Left lobe of liver (tissue), 2 donors: Measurements from ENCODE around the gene MBD3. TPM values are rescaled to one million over a fixed set of nuclear protein-coding genes. Genes with fewer than 3 reads are reported as not detected.
A peak's percentile ranks its signal among the peaks of the same experiment; 100 is the strongest.

Source experiments
- ATAC-seq: fragments of 200-7000 bp; cut with Tn5 transposase; one replicate; pipeline ENCODE4 v1.9.1; 2020; ENCODE audit warnings: mild to moderate bottlenecking, moderate library complexity
- DNase-seq: peaks from one replicate; pipeline ENCODE4 v3.0.0-alpha.2; 2020; ENCODE audit warnings: low spot score
- total RNA-seq: library from RNA; stranded (reverse); gene quantifications from one replicate; pipeline ENCODE4 v1.2.1, GENCODE V29; 2021
- donor health status: DM: no; HTN: no; CAD: no; lungs with moderate emphysema.
- donor health status: DM: no; HTN: yes; CAD: no.

MBD3 gene
- total RNA-seq, 1 donor from 2014 or later = 40.3 TPM

DNA sequence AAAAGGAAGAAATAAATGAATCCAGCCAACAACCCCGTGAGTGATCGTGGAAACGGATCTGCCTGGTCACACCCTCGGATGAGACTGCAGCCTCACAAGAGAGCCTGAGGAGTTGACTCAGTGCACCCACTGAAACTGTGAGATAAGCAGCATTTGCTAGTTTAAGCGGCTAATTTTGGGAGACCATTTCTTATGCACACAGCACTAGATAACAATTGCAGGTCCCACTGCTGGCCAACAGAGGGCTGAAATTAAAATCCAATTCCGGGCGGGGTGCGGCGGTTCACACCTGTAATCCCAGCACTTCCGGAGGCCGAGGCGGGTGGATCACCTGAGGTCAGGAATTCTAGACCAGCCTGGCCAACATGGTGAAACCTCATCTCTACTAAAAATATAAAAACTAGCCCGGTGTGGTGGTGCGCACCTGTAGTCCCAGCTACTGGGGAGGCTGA lies 9.0 kb upstream of the MBD3 start:
- DNase-seq = no peak
- no peak for ATAC-seq

DNA sequence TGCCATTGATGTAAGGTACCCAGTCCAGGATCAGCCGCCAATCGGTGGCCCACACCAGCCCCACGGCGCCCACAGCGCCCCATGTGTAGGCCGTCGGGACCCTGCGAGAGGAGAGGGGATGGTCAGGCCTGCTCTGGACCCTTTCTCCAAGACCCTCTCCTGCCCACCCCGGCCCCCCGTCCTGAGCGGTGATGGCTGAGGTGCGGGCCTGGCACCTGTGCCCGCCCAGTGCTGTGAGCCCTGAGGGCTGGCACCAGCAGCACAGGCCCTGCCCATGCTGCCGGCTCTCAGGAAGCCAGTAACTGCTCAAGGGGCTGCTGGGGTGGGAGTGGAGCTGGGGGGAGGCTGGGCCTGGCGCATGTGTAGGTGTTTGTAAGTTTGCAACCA lies 6.8 kb upstream of the MBD3 start:
- no peak for ATAC-seq
- DNase-seq = no peak

DNA sequence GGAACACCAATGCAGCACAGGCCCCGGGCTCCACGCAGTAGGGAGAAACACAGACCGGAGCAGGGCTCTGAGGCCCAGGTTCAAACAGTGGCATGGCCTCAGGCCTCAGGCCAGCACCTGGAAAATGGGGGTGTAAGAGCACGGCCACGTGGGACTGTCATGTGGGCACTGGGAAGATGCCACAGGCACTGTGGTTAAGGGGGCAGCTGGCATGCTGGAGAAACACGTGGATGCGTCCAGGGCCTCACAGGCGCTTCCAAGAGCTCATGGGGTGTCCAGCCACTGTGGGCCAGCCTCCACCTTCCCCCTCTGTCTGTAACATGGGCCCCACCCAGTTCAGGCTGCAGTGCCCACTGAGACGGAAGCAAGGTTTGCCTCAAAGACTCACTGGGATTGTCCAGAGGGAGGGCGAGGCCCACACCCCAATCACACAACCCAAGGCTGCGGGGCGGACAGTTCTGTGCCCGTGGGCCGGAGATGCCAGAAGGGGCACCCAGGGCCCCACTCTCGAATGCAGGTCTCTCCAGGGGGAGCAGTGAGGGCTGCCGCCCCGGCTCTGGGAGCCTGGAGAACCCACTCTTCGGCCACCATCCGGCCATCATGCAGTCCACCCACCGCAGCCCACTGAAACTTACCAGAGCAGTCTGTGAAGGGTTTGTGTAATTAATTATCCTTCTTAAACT lies 6.3 kb upstream of the MBD3 start:
- ATAC-seq = no peak
- no peak for DNase-seq

DNA sequence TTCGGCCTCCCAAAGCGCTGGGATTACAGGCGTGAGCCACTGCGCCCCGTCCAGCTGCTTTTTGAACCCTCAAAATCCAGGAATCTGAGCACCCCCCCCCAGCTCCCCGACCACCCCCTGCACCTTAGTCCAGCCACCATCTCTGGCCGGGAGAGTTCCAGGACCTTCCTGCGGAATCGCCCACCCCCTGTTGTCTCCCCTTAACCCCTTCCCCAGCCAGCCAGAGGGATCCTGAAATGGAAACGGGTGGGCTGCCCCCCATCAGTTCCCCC lies 772 bp upstream of the MBD3 start:
- no peak for ATAC-seq
- no peak for DNase-seq

DNA sequence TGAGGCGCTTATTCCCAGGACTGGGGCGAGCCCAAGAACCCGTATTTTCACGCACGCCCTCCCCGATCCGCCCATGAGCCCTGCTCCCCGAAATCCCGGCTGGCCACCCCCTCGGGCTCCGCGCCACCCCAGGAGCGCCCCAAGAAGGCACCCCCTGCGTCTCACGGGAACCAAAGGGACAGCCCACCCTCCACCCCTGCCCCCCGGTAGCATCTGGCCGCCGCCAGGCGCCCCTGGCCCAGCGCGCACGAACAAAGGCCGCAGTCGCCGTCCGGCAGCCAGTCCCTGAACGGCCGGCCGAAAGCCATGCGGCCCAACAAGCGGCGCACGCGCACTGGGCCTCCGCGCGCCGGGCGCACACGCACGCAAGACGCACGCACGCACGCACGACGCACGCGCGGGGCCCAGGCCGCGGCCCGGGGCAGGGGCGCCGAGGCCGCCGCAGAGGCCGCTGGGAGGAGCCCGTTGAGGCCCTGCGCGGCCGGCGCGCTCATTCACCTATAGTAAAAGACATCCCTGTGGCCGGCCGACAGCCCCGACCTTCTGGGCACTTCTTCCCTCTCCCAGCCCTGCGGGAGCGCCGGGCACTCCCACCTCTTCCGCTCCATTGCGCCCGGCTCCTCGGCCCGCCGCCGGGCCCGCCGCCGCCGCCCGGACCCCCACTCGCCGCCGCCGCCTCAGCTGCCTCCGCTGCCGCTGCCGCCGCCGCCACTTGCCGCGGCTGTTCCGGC lies 476 bp downstream of the MBD3 start:
- DNase-seq (peak; percentile 87), ATAC-seq (peak; percentile 75)

DNA sequence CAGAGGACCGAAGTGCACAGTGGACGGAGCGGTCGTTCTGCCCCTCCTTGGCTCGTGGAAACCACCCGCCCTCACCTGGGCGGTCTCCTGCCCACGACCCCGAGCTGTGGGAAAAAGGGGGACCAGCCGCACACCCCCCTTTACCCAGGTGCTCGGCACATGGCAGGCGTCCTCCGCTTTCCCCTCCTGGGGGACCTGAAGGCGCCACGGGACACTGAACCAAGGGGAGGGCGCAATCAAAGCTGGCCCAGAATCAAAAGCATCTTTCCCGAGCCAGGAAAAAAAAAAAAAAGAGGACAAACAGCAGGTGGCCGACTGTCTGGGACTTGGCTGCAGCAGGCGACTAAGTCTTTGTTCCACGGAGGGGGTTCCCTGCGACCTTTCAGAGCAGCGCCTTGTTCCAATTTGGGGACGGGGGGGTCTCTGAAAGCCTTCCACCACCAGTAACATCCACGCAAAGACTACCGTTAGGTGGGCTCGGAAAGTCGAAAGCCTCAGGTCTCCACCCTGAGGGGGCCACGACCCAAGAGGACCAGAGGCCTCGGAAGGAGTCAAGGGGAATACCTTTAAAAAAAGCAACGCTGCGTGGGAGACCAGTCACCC lies 1.1 kb downstream of the MBD3 start:
- DNase-seq = no peak
- ATAC-seq = peak; percentile 2

DNA sequence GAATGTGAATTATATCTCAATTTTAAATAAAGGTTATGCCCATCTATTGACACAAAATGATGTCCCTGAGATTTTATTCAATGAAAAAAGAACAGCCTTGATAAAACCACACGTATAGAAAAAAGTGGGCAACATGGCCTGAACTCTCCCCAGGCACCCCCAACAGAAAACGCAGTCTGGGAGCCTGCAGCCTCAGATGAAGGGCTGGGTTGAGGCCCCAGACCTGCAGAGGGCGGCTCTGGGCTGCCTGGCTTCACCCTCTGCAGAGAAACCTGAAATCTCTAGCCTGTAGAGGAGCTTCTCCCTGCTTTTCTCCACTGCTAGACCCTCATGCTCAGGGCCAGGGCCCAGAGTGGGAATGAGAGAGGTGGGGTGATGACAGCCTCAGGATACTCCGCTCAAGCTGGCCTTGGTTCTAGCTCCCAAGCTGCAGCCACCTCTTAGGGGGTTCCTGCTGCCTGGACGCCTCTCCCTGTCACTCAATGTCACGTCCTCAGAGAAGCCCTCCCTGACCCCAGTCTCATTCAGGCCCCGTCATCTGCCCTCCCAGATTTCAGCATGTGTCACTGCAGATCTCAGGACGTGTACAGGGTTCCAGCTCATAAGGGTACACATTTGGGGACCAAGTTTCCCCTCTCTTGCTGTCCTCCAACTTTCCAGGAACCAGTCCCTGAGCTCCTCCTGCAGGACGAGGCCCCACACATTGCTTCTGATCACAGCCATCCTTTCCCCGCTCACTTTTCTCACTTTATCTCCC lies 1.8 kb downstream of the MBD3 start:
- no peak for ATAC-seq
- DNase-seq = no peak

DNA sequence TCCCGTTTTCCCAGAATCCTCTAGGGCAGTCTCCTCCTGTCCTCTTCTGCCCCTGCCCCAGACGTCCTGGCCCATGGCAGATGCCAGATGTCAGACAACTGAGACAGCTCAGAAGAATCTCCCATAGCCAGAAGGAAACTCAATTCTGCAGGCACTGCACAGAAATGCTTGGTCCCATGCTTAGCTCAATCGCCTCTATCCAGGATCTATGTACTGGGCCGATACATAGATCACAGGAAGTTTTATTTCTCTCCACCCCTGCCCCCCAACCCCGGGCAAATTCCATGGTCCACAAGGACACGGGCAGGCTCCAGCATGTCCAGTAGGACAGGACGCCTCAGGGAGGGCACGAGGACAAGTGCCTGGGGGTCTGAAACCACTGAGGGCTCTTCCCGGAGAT lies 4.8 kb downstream of the MBD3 start:
- DNase-seq (peak; percentile 72), ATAC-seq (peak; percentile 49)

DNA sequence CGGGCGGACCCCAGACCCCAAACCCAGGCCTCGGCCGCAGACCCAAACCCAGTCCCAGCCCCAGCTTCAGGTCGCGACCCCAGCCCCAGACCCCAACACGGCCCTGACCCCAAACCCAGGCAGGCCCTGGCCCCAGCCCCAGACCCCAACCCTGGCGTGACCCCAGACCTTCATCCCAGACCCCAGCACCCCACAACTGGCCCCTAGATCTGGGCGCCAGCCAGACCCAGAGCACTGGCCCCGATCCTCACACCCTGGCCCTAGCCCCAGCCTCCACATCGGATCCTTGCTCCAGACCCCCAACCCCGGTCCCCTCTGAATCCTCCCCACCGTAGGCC lies 7.5 kb downstream of the MBD3 start:
- ATAC-seq = no peak

DNA sequence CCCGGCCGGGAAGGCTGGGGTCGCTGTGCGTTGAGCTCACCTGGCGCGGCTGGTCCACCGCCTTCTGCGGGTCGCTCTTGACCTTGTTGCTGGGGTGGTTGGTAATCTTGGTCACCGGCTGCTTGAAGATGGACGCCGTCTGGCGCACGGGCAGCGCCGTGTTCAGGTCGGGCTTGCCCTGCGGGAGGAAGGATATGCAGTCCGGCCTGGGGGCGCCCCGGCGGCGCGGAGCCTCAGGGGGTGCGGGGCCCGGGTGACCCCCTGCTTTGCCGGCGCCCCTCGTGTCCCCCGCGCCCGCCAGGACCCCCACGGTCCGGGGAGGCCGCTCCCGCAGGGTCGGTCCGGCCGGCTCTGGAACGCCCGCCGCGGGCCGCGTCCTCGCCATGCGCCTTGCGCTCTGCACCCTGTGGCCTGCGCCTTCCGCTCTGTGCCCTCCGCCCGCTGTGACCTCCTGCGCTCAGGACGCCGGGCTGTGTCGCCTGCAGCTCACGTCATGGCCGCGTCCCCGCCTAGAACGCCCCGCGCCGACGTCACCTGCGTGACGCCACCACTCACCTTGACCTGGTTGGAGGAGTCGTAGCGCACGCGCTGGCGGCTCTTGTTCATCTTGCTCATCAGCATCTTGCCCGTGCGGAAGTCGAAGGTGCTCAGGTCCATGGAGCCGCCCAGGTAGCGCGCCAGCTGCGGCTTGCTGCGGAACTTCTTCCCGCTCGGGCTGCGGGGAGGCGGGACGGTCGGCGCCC lies 8.0 kb downstream of the MBD3 start:
- ATAC-seq (no peak), DNase-seq (no peak)

More for the DNA sequence above, 7.5 kb downstream of the MBD3 start:
- no peak for DNase-seq

DNA sequence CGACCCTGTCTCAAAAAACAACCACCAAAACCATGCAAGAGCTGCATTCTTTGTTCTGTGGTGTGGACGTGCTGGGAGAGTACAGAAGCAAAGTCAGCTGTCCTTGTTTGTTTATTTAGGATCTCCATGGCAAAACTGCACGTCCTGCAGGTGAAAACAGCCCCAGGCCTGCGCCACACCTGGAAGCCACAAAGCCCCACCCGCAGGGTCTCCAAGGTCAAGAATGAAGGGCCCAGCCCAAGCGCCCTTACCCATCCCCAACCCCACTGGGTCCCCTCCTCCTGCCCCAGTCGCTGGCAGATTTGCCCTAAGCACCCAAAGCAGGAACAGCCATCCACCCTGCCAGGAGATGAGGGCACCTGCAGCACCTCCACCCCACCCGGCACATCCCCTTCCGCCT lies 10.5 kb downstream of the MBD3 start:
- DNase-seq (no peak), ATAC-seq (no peak)

DNA sequence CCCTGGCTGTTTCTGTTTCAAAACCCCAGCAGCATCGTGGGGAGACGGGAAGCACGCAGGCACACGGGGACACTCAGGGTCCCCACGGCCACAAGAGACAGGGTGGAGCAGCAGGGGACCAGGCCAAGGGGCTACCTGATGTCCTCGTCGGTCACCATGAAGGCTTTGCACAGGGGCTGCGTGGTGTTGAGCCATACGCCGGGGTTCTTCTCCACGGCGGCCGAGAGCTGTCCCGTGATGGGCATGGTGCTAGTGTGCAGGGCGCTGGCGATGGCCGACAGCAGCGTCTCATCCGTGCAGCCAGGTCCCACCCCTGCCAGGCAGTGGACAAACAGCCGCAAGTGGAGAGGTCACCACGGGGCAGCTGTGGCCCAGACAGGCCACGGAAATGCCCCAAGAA lies 11.7 kb downstream of the MBD3 start:
- DNase-seq (no peak), ATAC-seq (no peak)

DNA sequence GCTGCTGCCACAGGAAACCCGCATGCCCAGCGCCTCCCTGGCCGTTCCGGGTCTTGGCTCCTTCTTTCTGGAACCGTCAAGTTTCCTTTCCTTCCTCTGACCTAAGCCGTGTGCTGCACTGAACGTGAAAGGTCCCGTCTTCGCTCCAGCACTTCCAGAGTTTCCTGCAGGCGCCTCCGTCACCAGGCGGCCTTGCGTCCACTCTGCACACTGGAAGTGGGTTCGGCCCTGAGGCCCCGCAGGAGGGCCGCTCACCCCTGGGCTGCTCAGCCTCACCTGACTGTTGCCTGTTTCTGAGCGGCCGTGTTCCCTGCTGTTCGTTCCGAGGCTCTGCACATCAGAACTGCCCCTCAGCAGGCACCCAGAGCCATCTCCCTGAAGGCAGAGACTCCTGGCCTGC lies 12.3 kb downstream of the MBD3 start:
- DNase-seq (no peak), ATAC-seq (peak; percentile 15)

DNA sequence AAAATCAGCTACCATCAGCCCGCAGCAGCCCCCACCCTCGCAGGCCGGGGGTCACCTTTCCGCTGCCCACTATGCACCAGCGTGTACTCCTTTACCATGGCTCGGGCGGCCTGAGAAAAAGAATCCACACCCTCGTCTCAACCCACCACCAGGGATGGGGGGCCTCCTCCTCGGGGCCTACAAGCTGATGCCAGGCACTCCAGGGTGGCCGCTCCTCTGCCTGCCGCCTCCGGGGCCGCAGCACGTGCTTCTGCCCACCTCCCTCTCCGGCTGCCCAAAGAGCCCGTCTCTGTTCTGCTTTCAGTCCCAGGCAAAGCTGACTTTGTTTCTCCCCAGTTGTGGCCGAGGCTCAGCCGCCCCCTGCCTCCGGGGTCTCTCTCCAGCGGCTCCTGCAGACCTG lies 13.4 kb downstream of the MBD3 start:
- ATAC-seq (no peak), DNase-seq (no peak)

DNA sequence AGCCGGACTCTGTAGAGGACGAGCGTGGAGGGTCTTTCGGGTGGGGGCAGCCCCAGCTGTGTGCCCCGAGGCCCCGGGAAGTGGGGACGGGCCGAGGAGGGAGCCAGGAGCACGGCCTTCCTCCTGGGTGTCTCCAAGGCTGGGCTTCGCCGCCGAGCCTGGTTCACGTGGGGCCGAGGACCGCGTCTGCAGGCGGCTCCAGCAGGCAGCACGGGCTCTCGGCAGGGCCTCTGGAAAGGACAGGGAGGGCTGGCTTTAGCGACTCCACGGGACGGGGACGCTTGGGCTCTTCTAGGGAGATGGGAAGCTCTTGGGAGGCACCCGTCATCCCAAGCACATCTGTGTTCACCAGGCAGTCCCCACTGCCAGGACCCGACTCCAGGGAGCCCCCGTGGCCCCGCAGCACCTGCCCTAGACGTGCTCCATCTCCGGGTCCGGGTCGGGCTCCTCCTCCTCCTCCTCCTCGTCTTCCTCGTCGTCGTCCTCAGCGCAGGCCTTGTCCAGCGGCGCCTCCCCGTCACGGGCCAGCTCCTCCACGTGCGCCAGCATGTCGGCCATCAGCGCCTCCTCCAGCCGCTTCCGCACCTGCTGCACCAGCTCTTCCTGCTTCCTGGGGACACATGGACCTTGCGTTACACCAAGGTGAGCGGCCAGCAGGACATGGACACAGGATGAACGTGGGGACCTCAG lies 14.6 kb downstream of the MBD3 start:
- no peak for ATAC-seq
- no peak for DNase-seq

DNA sequence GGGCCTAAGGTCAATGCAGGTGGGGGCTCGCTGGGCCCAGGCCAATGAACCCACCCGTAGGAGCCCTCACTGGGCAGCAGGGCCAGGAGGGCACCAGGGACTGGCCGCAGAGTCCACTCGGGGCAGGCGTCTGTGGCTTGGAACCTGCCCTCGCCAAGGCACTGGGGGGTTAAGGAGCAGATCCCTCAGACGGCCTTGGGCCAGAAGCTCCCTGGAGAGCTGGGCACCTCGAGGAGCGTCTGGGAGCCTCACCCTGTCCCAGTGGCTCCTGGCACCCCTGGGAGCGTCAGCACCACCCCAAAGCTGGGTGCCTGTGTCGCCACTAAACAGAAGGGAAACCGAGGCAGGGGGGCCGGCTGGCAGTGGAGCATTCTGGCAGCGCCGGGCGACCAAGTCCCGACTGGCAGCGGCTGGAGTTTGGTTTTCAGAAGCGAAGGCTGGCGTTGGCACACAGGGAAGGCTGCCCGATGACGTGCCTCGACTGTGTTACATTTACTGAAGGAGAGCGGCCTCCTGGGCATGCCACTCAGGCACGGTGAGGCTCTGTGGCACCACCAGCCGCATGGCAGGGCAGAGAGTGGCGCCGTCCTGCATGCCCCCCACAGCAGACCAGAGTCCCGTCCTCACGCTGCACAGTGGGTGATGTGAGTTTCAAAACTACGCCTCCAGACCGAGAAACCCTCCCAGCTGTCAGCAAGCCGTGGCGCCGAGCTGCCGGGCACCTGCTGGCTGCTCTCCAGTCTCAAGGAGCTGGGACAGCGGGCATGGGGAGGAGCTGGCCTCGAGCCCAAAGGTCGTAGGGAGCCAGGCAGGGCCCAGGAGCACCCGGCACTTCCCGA lies 15.4 kb downstream of the MBD3 start:
- DNase-seq (no peak), ATAC-seq (no peak)

DNA sequence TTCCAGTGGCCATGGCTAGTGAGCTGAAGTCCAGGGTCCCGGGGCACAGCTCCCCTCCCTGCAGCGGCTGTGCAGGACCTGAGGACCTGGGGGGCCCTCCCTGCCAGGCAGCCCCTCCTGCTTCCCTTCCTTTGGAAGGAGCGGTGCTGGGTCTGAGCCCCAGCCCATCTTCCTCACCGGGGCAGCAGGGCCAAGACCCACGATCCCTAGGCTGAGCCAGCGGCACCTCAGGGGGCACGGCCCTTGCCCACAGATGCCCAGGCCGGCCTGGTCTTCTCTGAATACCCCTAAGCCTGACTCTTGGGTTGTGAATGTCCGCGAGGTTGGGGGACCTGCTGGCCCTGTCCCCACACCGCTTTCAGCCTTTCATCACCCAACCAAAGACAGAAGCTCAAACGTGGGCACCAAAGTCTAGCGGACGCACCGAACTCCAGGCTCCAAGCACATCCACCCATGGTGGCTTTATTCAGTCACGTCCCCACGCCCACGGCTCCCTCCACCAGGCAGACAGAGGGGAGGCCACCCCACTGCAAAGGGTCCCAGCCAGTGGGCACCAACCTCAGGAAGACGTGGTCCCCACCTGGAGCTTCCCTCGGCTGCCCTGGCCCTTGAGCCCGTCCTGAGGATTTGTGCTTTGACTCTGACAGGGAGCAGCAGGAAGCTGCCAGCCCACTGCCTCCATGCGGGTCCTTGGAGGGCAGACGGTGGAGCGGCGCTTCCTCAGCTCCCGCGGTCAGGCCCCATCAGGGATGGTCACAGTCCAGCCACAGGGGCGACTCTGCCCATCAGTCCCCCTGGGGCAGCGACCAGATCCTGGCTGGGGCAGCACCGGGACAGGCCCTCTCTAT lies 16.2 kb downstream of the MBD3 start:
- ATAC-seq (no peak), DNase-seq (no peak)

DNA sequence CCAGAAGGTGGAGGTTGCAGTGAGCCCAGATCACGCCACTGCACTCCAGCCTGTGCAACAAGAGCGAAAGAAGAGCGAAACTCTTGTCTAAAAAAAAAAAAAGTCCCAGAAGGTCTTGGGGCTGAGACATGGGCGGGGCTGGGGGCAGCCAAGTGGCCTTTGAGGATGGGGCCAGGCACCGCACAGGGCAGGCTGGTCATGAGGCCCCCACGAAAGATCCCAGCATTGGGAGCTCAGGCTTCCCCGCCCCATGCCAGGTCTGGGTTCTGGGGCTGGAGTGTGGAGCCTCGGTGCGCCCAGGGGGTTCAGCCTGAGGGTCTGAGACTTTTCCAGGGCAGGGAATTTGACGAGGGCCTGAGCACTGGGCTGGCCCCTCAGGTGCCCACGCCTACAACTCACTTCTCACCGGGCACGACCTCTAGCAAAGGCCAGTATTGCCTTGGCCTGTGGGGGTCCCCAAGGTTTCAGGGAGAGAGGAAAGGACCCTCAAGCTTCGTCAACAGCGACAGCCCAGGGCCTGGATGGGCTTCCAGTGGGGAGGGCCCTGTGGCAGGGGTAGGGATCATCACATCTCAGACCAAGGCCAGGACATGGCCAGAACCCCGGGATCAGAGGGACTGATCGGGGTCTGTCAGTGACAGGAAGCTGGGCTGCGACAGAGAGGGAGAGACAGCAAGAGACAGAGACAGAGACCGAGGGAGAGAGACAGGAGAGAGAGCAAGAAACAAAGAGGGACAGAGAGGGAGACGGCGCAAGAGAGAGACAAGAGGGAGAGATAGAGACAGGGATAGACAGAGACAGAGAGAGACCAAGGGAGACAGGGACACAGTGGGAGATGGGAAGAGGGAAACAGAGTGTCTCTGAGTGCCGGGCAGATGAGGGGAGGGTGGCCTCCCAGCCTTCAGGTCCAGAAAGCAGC lies 17.1 kb downstream of the MBD3 start:
- ATAC-seq = peak; percentile 9
- DNase-seq = no peak
